GM23338 (cell line): ENCODE measurements around the gene CDH4. TPM values are rescaled to one million over a fixed set of nuclear protein-coding genes. Genes with fewer than 3 reads are reported as not detected.

ENCODE experiments used
- ATAC-seq: fragments of 200-7000 bp; cut with Tn5 transposase; 3 replicates; pipeline ENCODE4 v1.9.1; 2020
- DNase-seq: peaks from one replicate; pipeline ENCODE4 v3.0.0-alpha.2; 2015; ENCODE audit warnings: low spot score
- H2AFZ ChIP-seq: fragments of 200-600 bp; sonication (generic); 2 replicates; pipeline ENCODE4 v1.8.0; 2016; ENCODE audit warnings: antibody characterized with exemption, mild to moderate bottlenecking, moderate library complexity
- H3F3A ChIP-seq: fragments of 200-600 bp; sonication (generic); replicated peaks from 2 replicates; pipeline ENCODE4 v1.8.0; 2017; ENCODE audit warnings: antibody characterized with exemption, mixed run types, low read depth
- H3K27ac ChIP-seq: fragments of 200-600 bp; sonication (generic); 2 replicates; pipeline ENCODE4 v1.6.1; 2016; ENCODE audit warnings: low read depth
- H3K27me3 ChIP-seq: fragments of 200-600 bp; sonication (generic); 2 replicates; pipeline ENCODE4 v1.8.0; 2016; ENCODE audit warnings: mild to moderate bottlenecking, mixed run types, moderate library complexity; ENCODE audit not compliant: insufficient read depth
- H3K36me3 ChIP-seq: fragments of 200-600 bp; sonication (generic); 2 replicates; pipeline ENCODE4 v1.8.0; 2016; ENCODE audit warnings: mild to moderate bottlenecking; ENCODE audit not compliant: insufficient read depth
- H3K4me1 ChIP-seq: fragments of 200-600 bp; sonication (generic); 2 replicates; pipeline ENCODE4 v1.8.0; 2016; ENCODE audit warnings: mild to moderate bottlenecking, moderate library complexity; ENCODE audit not compliant: insufficient read depth
- H3K4me2 ChIP-seq: fragments of 200-600 bp; sonication (generic); 2 replicates; pipeline ENCODE4 v1.7.1; 2017; ENCODE audit warnings: mixed run types
- H3K4me3 ChIP-seq: fragments of 200-600 bp; sonication (generic); 2 replicates; pipeline ENCODE4 v1.6.1; 2016; ENCODE audit warnings: mixed run types
- H3K79me2 ChIP-seq: fragments of 200-600 bp; sonication (generic); replicated peaks from 2 replicates; pipeline ENCODE4 v1.8.0; 2017; ENCODE audit warnings: mild to moderate bottlenecking; ENCODE audit not compliant: insufficient read depth
- H3K9me2 ChIP-seq: fragments of 200-600 bp; sonication (generic); 2 replicates; pipeline ENCODE4 v1.8.0; 2017; ENCODE audit not compliant: insufficient read depth
- H4K20me1 ChIP-seq: fragments of 200-600 bp; sonication (generic); replicated peaks from 2 replicates; pipeline ENCODE4 v1.8.0; 2017; ENCODE audit warnings: mild to moderate bottlenecking; ENCODE audit not compliant: insufficient read depth
- H3K27ac Mint-ChIP-seq: 2 replicates; pipeline ENCODE4 v1.8.0; 2020; ENCODE audit warnings: inconsistent platforms, mild to moderate bottlenecking, moderate library complexity, mixed read lengths
- H3K27me3 Mint-ChIP-seq: 3 replicates; pipeline ENCODE4 v1.8.0; 2022; ENCODE audit warnings: low read depth, mild to moderate bottlenecking, moderate library complexity, mixed read lengths, inconsistent platforms; ENCODE audit not compliant: insufficient read depth, poor library complexity
- H3K36me3 Mint-ChIP-seq: 3 replicates; pipeline ENCODE4 v1.8.0; 2021; ENCODE audit warnings: low read depth, mild to moderate bottlenecking, inconsistent platforms, moderate library complexity, mixed read lengths
- H3K4me1 Mint-ChIP-seq: 3 replicates; pipeline ENCODE4 v1.8.0; 2020; ENCODE audit warnings: mild to moderate bottlenecking, inconsistent platforms, mixed read lengths
- H3K4me3 Mint-ChIP-seq: 3 replicates; pipeline ENCODE4 v1.8.0; 2021; ENCODE audit warnings: moderate library complexity, mild to moderate bottlenecking, inconsistent platforms, mixed read lengths
- H3K9me3 Mint-ChIP-seq: 3 replicates; pipeline ENCODE4 v1.8.0; 2020; ENCODE audit warnings: moderate library complexity, mild to moderate bottlenecking, inconsistent platforms, mixed read lengths
- CREB1 ChIP-seq: fragments of 250-450 bp; sonication (Bioruptor Pico); IDR thresholded peaks from 2 replicates; pipeline ENCODE4 v1.5.0; 2020; ENCODE audit warnings: low read depth, mild to moderate bottlenecking, moderate library complexity
- EZH2 ChIP-seq: fragments of 200-600 bp; sonication (generic); IDR thresholded peaks from one replicate; pipeline ENCODE4 v1.8.0; 2017; ENCODE audit warnings: antibody characterized with exemption, mild to moderate bottlenecking, low read depth; ENCODE audit not compliant: unreplicated experiment
- EZH2phosphoT487 ChIP-seq: fragments of 200-600 bp; sonication (generic); IDR thresholded peaks from one replicate; pipeline ENCODE4 v1.8.1; 2018; ENCODE audit warnings: antibody characterized with exemption; ENCODE audit not compliant: unreplicated experiment
- JUNB ChIP-seq: IDR thresholded peaks from one replicate; pipeline ENCODE4 v1.6.1; 2016; ENCODE audit warnings: antibody characterized with exemption; ENCODE audit not compliant: unreplicated experiment
- NANOG ChIP-seq: IDR thresholded peaks from 2 replicates; pipeline ENCODE4 v1.6.1; 2016; ENCODE audit warnings: antibody characterized with exemption, borderline replicate concordance
- POLR2AphosphoS5 ChIP-seq: IDR thresholded peaks from 2 replicates; pipeline ENCODE4 v1.6.1; 2016; ENCODE audit warnings: antibody characterized with exemption, low read depth
- REST ChIP-seq: IDR thresholded peaks from one replicate; pipeline ENCODE4 v1.6.1; 2018; ENCODE audit warnings: antibody characterized with exemption; ENCODE audit not compliant: unreplicated experiment
- STAT1 ChIP-seq: IDR thresholded peaks from one replicate; pipeline ENCODE4 v1.6.1; 2016; ENCODE audit warnings: antibody characterized with exemption; ENCODE audit not compliant: unreplicated experiment
- ZNF114 ChIP-seq: fragments of 250-450 bp; sonication (Bioruptor Pico); IDR thresholded peaks from 2 replicates; pipeline ENCODE4 v1.5.0; 2020; ENCODE audit warnings: mild to moderate bottlenecking, moderate library complexity
- ZNF331 ChIP-seq: fragments of 250-450 bp; sonication (Bioruptor Pico); IDR thresholded peaks from 2 replicates; pipeline ENCODE4 v1.5.0; 2020; ENCODE audit warnings: low read depth, mild to moderate bottlenecking, moderate library complexity
- polyA plus RNA-seq: library from polyadenylated mRNA; unstranded; fragments of >200 nt; fragmentation: Nextera tagmentation; extraction: Ambion mirVana; gene quantifications from 2 replicates; pipeline ENCODE4 v1.2.1, GENCODE V29; 2016
- total RNA-seq: library from RNA; depleted of rRNA; stranded (reverse); fragments of >200 nt; shearing (Covaris generic); gene quantifications from 2 replicates; pipeline ENCODE4 v1.2.3, GENCODE V29; 2014
- TF ChIP-seq, protein P1 (sequence below): fragments of 250-450 bp; sonication (Bioruptor Pico); IDR thresholded peaks from 2 replicates; pipeline ENCODE4 v1.5.0; 2020; ENCODE audit warnings: mild to moderate bottlenecking, moderate library complexity
- TF ChIP-seq, protein P2 (sequence below), 2 experiments: fragments of 200-600 bp in 1 of 2; sonication (generic) in 1 of 2; conservative IDR thresholded peaks; 2 replicates each; pipeline versions ENCODE4 v1.5.1 to v1.6.1; 2016 to 2017; ENCODE audit warnings: antibody characterized with exemption in 2 of 2, low read depth in 2 of 2, mild to moderate bottlenecking in 2 of 2, moderate library complexity in 1 of 2
- TF ChIP-seq, protein P3 (sequence below): IDR thresholded peaks from 2 replicates; pipeline ENCODE4 v1.6.1; 2016; ENCODE audit warnings: antibody characterized with exemption

Gene CDH4
- total and polyA plus RNA-seq, 2 experiments from 2014 or later: 1.2 to 4.2 TPM

- H3K36me3 Mint-ChIP-seq: no peaks in the 10 kb centered on the region
- Histone ChIP-seq H3K4me2 (no peak overlapping the region), H2AFZ (no peak overlapping the region)
Observed at GRCh38 chr20:61558726-61559125, 306.7 kb downstream of the CDH4 start.

More at GRCh38 chr20:61558726-61559125, 306.7 kb downstream of the CDH4 start:
- Histone ChIP-seq H3K4me3 (no peak overlapping the region), H3K9me2 (no peaks in the 10 kb centered on the region; the same call in 1 of the 2 replicates), H3K27me3 (no peaks in the 10 kb centered on the region), H3K79me2 (no peaks in the 10 kb centered on the region), H3K27ac (no peak overlapping the region), H4K20me1 (no peaks in the 10 kb centered on the region), H3K36me3 (no peaks in the 10 kb centered on the region), H3K4me1 (no peaks in the 10 kb centered on the region), H3F3A (peaks cover 6% of the 10 kb centered on the region; the same call in 1 of the 2 replicates)
- Mint-ChIP-seq H3K4me3 (no peak overlapping the region), H3K9me3 (no peaks in the 10 kb centered on the region; the same call in 2 of the 3 replicates), H3K4me1 (peaks cover 16% of the 10 kb centered on the region), H3K27me3 (peaks cover 9% of the 10 kb centered on the region), H3K27ac (no peak overlapping the region)
- no peak for TF ChIP-seq POLR2AphosphoS5
- TF ChIP-seq, protein P1, sequence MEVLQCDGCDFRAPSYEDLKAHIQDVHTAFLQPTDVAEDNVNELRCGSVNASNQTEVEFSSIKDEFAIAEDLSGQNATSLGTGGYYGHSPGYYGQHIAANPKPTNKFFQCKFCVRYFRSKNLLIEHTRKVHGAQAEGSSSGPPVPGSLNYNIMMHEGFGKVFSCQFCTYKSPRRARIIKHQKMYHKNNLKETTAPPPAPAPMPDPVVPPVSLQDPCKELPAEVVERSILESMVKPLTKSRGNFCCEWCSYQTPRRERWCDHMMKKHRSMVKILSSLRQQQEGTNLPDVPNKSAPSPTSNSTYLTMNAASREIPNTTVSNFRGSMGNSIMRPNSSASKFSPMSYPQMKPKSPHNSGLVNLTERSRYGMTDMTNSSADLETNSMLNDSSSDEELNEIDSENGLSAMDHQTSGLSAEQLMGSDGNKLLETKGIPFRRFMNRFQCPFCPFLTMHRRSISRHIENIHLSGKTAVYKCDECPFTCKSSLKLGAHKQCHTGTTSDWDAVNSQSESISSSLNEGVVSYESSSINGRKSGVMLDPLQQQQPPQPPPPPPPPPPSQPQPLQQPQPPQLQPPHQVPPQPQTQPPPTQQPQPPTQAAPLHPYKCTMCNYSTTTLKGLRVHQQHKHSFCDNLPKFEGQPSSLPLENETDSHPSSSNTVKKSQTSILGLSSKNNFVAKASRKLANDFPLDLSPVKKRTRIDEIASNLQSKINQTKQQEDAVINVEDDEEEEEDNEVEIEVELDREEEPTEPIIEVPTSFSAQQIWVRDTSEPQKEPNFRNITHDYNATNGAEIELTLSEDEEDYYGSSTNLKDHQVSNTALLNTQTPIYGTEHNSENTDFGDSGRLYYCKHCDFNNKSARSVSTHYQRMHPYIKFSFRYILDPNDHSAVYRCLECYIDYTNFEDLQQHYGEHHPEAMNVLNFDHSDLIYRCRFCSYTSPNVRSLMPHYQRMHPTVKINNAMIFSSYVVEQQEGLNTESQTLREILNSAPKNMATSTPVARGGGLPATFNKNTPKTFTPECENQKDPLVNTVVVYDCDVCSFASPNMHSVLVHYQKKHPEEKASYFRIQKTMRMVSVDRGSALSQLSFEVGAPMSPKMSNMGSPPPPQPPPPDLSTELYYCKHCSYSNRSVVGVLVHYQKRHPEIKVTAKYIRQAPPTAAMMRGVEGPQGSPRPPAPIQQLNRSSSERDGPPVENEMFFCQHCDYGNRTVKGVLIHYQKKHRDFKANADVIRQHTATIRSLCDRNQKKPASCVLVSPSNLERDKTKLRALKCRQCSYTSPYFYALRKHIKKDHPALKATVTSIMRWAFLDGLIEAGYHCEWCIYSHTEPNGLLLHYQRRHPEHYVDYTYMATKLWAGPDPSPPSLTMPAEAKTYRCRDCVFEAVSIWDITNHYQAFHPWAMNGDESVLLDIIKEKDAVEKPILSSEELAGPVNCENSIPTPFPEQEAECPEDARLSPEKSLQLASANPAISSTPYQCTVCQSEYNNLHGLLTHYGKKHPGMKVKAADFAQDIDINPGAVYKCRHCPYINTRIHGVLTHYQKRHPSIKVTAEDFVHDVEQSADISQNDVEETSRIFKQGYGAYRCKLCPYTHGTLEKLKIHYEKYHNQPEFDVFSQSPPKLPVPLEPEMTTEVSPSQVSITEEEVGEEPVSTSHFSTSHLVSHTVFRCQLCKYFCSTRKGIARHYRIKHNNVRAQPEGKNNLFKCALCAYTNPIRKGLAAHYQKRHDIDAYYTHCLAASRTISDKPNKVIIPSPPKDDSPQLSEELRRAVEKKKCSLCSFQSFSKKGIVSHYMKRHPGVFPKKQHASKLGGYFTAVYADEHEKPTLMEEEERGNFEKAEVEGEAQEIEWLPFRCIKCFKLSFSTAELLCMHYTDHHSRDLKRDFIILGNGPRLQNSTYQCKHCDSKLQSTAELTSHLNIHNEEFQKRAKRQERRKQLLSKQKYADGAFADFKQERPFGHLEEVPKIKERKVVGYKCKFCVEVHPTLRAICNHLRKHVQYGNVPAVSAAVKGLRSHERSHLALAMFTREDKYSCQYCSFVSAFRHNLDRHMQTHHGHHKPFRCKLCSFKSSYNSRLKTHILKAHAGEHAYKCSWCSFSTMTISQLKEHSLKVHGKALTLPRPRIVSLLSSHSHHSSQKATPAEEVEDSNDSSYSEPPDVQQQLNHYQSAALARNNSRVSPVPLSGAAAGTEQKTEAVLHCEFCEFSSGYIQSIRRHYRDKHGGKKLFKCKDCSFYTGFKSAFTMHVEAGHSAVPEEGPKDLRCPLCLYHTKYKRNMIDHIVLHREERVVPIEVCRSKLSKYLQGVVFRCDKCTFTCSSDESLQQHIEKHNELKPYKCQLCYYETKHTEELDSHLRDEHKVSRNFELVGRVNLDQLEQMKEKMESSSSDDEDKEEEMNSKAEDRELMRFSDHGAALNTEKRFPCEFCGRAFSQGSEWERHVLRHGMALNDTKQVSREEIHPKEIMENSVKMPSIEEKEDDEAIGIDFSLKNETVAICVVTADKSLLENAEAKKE (CRISPR knock-in tag): no peak
- TF ChIP-seq, protein P2, sequence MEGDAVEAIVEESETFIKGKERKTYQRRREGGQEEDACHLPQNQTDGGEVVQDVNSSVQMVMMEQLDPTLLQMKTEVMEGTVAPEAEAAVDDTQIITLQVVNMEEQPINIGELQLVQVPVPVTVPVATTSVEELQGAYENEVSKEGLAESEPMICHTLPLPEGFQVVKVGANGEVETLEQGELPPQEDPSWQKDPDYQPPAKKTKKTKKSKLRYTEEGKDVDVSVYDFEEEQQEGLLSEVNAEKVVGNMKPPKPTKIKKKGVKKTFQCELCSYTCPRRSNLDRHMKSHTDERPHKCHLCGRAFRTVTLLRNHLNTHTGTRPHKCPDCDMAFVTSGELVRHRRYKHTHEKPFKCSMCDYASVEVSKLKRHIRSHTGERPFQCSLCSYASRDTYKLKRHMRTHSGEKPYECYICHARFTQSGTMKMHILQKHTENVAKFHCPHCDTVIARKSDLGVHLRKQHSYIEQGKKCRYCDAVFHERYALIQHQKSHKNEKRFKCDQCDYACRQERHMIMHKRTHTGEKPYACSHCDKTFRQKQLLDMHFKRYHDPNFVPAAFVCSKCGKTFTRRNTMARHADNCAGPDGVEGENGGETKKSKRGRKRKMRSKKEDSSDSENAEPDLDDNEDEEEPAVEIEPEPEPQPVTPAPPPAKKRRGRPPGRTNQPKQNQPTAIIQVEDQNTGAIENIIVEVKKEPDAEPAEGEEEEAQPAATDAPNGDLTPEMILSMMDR (conservative IDR thresholded peaks at IDR 0.05; ENCODE audit: low read depth in 2 of 2): no peak
- TF ChIP-seq ZNF331: no peak
- no peak for TF ChIP-seq NANOG
- TF ChIP-seq, protein P3, sequence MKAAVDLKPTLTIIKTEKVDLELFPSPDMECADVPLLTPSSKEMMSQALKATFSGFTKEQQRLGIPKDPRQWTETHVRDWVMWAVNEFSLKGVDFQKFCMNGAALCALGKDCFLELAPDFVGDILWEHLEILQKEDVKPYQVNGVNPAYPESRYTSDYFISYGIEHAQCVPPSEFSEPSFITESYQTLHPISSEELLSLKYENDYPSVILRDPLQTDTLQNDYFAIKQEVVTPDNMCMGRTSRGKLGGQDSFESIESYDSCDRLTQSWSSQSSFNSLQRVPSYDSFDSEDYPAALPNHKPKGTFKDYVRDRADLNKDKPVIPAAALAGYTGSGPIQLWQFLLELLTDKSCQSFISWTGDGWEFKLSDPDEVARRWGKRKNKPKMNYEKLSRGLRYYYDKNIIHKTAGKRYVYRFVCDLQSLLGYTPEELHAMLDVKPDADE: no peak
- no peak for TF ChIP-seq JUNB
- TF ChIP-seq EZH2phosphoT487: no peak
- TF ChIP-seq ZNF114: no peak
- TF ChIP-seq CREB1: no peak
- TF ChIP-seq STAT1: no peak
- no peak for TF ChIP-seq EZH2
- TF ChIP-seq REST: no peak
- no peak for ATAC-seq
- DNase-seq: no peak
